ENCODE results near the gene E2F4. TPM values are rescaled to one million over a fixed set of nuclear protein-coding genes. Genes with fewer than 3 reads are reported as not detected.

The E2F4 gene
- total and polyA plus RNA-seq, 2 of the 13 experiments (the other 11 are each of a cell fraction or from before 2014, with no cell fraction given): 84.8 to 91.2 TPM

- no peak for TF ChIP-seq ZMAT5 (CRISPR knock-in tag; IDR thresholded peaks at IDR 0.05; ENCODE audit: borderline replicate concordance, low read depth)
- TF ChIP-seq FOXC1 (CRISPR knock-in tag; IDR thresholded peaks at IDR 0.05; ENCODE audit: borderline replicate concordance): no peak; the same call in 1 of the 2 replicates
- TF ChIP-seq HNRNPL (IDR thresholded peaks at IDR 0.05; ENCODE audit: low read depth, low read length): 0 out of 2 replicates have a peak, but pooled peaks have one; percentile 59
- peak; percentile 73; the same call in 1 of the 2 replicates for TF ChIP-seq ZNF790 (CRISPR knock-in tag; IDR thresholded peaks at IDR 0.05; ENCODE audit: borderline replicate concordance)
- no peak for TF ChIP-seq ZBTB43 (CRISPR knock-in tag; conservative IDR thresholded peaks at IDR 0.05)
- no peak for TF ChIP-seq ZNF770 (CRISPR knock-in tag; IDR thresholded peaks at IDR 0.05)
- TF ChIP-seq KAT8 (CRISPR knock-in tag; IDR thresholded peaks at IDR 0.05): peak; percentile 49
- TF ChIP-seq ZBTB40 (IDR thresholded peaks at IDR 0.05): no peak
- TF ChIP-seq ZBTB40 (CRISPR knock-in tag; IDR thresholded peaks at IDR 0.05): peak; percentile 43; the same call in 1 of the 2 replicates
- TF ChIP-seq ZBTB44 (CRISPR knock-in tag; IDR thresholded peaks at IDR 0.05): 0 out of 2 replicates have a peak, but pooled peaks have one; percentile 24
- no peak for TF ChIP-seq ELF1 (CRISPR knock-in tag; IDR thresholded peaks at IDR 0.05)
- no peak for TF ChIP-seq TCF7L2 (IDR thresholded peaks at IDR 0.05; ENCODE audit: low read depth, low read length)
- no peak for TF ChIP-seq ZNF264 (CRISPR knock-in tag; IDR thresholded peaks at IDR 0.05)
Measured at GRCh38 chr16:67247192-67248072, 55.5 kb downstream of the E2F4 start, which contains the start of gene FHOD1 (continued).
